NAMALWA (cell line): ENCODE data around the gene ZNF865.
A peak's percentile ranks its signal among the peaks of the same experiment; 100 is the strongest.
"Not testable (repeated sequence)": the region's sequence is repeated elsewhere in the genome, so short reads cannot be mapped to it uniquely, and the experiment has no call there.

Source experiments
- DNase-seq: peaks from one replicate; pipeline ENCODE4 v3.0.0-alpha.2; 2015; ENCODE audit warnings: low spot score

ZNF865 gene

GRCh38 chr19:55605637-55606470, at the start of gene ZNF865:
TSS of gene ZNF865 (plus strand) at chr19:55605647. CDS start at chr19:55613619, 7,972 bp downstream.
- DNase-seq, result peak; percentile 84

DNA sequence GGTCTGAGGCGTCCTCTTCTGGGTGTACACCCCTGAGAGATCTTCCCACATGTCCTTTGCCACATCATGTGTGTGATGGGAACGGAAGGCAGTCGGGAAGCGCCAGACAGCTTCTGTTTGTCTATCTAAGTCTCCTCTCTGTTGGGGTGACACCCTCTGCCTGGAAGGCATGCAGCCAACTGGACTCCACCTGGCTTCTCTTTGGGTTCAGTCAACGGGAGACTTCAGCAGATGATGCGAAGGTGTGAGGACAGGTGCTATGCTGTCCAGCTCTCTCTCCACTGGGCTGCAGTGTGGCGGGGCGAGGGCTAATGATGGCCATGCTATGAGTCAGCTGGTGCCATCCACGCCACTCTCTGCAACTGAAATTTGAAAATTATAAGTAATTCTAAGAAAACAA, 45.8 kb upstream of the ZNF865 start:
- DNase-seq, result no peak

DNA sequence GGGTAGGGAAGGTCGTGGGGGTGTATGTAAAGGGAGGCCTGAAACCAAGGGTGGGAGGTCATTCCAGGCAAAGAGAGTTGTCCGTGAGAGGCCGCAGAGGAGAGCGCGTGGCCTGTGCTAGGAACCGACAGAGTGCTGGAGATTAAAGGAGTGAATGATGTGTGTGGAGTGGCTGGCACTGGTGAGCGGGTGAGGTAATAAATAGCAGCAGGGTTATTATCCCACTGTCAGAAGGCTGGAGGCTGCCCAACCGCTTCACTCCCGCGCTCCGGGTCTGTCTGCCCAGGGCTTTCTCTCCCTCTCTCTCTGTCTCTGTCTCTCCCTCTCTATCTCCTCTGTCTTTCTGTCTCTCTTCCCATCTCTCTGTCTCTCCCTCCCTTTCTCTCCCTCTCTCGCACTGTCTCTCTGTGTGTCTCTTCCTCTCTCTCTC, 42.2 kb upstream of the ZNF865 start:
- no peak for DNase-seq

DNA sequence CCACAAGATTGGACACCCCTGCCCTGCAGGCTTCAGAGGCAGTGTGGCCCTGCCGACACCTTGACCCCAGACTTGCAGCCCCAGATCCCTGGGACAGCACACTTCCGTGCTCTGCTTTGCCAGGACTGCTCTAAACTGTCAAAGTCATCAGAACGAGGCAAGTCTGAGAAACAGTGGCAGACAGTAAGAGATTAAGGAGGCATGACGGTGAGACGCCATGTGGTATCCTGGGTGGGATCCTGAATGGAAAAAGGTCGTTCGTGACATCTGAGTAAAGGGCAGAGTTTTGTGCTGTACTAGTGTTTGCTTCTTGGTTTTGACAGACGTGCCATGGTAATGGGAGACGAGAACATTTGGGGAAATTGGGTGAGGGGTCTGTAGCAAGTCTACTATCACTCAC, 38.6 kb upstream of the ZNF865 start:
- DNase-seq, result no peak

- no peak for DNase-seq
Measured at GRCh38 chr19:55567708-55568328, 37.6 kb upstream of the ZNF865 start.

DNA sequence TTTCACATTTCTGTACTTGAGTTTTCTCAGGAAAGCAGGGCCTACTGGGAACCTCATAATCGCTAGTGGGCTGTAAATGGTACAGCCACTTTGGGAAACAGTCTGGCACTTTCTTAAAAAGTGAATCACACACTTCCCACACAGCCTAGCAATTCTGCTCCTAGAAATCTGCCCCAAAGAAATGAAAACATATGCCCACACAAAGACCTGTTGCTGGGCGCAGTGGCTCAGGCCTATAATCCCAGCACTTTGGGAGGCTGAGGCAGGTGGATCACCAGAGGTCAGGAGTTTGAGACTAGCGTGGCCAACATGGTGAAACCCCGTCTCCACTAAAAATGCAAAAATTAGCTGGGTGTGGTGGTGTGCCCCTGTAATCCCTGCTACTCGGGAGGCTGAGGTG, 36.0 kb upstream of the ZNF865 start:
- DNase-seq, result not testable (repeated sequence)

- DNase-seq, result not testable (repeated sequence)
Measured at GRCh38 chr19:55573929-55574328, 31.5 kb upstream of the ZNF865 start.

DNA sequence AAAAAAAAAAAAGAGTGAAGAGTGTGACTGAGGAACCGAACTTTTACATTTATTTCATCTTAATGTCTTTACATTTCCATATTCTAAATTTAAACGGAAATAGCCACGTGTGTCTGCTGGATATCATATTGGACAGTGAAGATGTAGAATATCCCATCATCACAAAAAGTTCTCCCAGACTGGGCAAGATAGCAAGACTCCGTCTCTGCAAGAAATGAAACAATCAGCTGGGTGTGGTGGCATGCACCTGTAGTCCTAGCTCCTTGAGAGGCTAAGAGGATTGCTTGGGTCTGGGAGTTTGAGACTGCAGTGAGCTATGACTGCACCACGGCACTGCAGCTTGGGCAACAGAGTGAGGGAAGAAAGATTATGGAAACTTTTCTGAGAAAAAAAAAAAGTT, 28.7 kb upstream of the ZNF865 start:
- DNase-seq, result no peak

- DNase-seq, result no peak
Measured at GRCh38 chr19:55578031-55578760, 27.3 kb upstream of the ZNF865 start.

DNA sequence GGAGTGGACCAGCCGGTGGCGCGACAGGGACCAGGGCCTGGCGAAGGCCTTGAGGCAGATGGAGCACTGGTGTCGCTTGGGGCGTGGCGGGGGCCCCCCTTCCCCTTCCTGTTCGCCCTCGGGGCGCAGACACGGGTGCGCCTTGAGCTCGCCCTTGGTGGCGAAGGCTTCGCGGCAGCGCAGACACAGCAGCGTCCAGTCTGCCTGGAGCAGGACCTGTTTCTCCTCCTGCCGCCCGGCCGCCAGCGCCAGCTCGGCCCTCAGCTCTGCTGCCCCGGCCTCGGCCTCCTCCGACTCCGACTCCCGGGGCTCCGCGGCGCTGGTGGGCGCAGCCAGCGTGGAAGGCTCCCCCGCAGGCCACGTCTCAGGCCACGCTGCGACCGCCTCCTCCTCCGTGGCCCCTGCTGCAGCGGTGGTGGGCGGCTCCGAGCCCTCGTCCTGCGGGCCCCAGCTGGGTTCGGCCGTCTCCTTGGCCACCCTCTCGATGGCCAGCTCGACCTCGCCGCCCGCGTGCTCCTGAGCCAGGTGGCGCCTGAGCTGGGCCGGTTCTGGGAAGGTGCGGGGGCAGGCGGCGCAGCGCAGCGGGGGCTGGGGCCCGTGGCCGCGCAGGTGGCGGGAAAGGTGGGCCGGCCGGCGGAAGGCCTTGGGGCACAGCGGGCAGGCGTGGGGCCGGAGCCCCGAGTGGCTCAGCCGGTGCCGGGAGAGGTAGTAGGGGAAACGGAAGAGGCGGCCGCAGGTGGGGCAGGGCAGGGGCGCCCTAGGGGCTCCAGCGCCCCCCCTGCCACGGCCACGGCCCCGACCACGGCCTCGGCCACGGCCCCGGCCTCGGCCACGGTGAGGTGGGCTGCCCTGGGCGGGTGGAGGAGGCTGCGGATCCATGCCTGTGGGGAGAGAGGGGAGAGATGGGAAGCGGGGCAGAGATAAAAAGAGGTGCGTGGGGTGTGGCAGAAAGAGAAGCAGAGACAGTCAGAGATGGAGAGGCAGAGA, 26.4 kb upstream of the ZNF865 start:
- DNase-seq, result no peak

- DNase-seq, result peak; percentile 53
Measured at GRCh38 chr19:55579766-55580621, 25.5 kb upstream of the ZNF865 start.

GRCh38 chr19:55580628-55581144, 24.8 kb upstream of the ZNF865 start, which contains the start of gene ZNF579:
TSS of gene ZNF579 (minus strand) at chr19:55580848. CDS start at chr19:55579639, 1,209 bp downstream.
- DNase-seq, result peak; percentile 83

- DNase-seq, result peak; percentile 38
Measured at GRCh38 chr19:55581145-55581822, 24.2 kb upstream of the ZNF865 start.

- DNase-seq, result no peak
Measured at GRCh38 chr19:55581823-55582223, 23.6 kb upstream of the ZNF865 start.

DNA sequence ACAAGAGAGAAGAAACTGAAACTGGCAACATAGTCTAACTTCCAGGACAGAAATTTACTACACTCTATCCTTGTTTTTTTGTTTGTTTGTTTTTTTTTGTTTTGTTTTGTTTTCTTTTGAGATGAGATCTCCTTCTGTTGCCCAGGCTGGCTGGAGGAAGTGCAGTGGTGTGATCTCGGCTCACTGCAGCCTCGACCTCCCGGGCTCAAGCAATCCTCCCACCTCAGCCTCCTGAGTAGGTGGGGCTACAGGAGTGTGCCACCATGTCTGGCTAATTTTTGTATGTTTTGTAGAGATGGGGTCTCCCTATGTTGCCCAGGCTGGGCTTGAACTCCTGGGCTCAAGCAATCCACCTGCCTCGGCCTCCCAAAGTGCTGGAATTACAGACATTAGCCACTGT, 23.2 kb upstream of the ZNF865 start:
- not testable (repeated sequence) for DNase-seq

GRCh38 chr19:55583897-55584296, 21.6 kb upstream of the ZNF865 start:
- not testable (repeated sequence) for DNase-seq

- no peak for DNase-seq
Measured at GRCh38 chr19:55584871-55585270, 20.6 kb upstream of the ZNF865 start.

DNA sequence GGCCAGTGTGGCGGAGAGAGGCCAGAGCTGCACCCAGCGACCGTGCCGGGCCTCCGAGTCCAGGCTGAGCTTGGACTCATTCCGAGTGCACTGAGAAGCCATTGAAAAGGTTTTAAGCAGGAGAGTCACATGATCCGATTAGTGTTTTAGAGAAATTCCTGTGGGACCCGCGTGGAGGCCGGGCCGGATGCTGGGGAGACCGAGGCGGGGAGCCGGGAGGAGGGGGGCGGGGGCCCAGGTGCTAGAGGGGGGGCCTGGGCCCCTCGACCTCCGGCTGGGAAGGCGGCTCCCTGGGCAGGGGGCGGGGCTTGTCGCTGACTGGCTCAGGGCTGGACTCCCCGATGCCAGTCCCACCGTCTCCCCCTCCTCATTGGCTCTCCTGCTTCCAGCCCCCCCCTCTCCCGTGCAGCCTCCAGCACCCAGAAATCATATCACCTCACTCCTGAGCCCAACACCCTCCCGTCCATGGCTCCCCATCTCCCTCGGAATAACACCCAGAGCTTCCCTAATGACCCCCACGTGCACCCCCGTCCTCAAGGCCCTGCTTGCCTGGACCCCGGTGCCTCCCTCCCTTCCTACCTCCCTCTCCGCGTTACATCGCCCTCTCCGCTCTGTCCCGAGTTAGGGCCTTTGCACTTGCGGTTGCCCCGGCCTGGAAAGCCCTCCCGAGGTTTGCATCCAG, 19.6 kb upstream of the ZNF865 start:
- peak; percentile 68 for DNase-seq
